H9 (cell line): ENCODE measurements around the gene IMPACT. TPM values are rescaled to one million over a fixed set of nuclear protein-coding genes. Genes with fewer than 3 reads are reported as not detected.

Experiments
- DNase-seq: peaks from one replicate; pipeline ENCODE4 v3.0.0-alpha.2; 2017
- H2AFZ ChIP-seq: one replicate; pipeline ENCODE4 v1.6.1; 2013; ENCODE audit warnings: mild to moderate bottlenecking, low read length, control low read depth, moderate library complexity
- H2AK5ac ChIP-seq: 2 replicates; pipeline ENCODE4 v1.6.1; 2013; ENCODE audit warnings: low read length, control low read depth, mixed read lengths; ENCODE audit not compliant: insufficient read length
- H2BK120ac ChIP-seq: one replicate; pipeline ENCODE4 v1.6.1; 2013; ENCODE audit warnings: low read depth, mild to moderate bottlenecking, low read length, control low read depth, inconsistent platforms; ENCODE audit not compliant: poor library complexity, severe bottlenecking
- H2BK12ac ChIP-seq: 2 replicates; pipeline ENCODE4 v1.6.1; 2013; ENCODE audit warnings: low read length, control low read depth, mixed read lengths, low read depth; ENCODE audit not compliant: insufficient read length
- H2BK15ac ChIP-seq: 2 replicates; pipeline ENCODE4 v1.6.1; 2013; ENCODE audit warnings: low read depth, low read length, control low read depth
- H2BK20ac ChIP-seq: one replicate; pipeline ENCODE4 v1.6.1; 2013; ENCODE audit warnings: low read depth, mild to moderate bottlenecking, low read length, control low read depth, inconsistent platforms; ENCODE audit not compliant: poor library complexity, severe bottlenecking
- H2BK5ac ChIP-seq: 2 replicates; pipeline ENCODE4 v1.6.1; 2013; ENCODE audit warnings: low read length, control low read depth, mixed read lengths; ENCODE audit not compliant: insufficient read length
- H3K14ac ChIP-seq: 2 replicates; pipeline ENCODE4 v1.6.1; 2013; ENCODE audit warnings: low read length, control low read depth; ENCODE audit not compliant: insufficient read depth
- H3K18ac ChIP-seq: 2 replicates; pipeline ENCODE4 v1.6.1; 2013; ENCODE audit warnings: low read depth, mild to moderate bottlenecking, mixed read lengths, low read length, control low read depth; ENCODE audit not compliant: insufficient read length
- H3K23ac ChIP-seq: 2 replicates; pipeline ENCODE4 v1.6.1; 2013; ENCODE audit warnings: low read length, control low read depth, mixed read lengths, low read depth; ENCODE audit not compliant: insufficient read length
- H3K23me2 ChIP-seq: 2 replicates; pipeline ENCODE4 v1.6.1; 2013; ENCODE audit warnings: low read depth, mild to moderate bottlenecking, mixed read lengths, low read length, control low read depth; ENCODE audit not compliant: insufficient read length, poor library complexity, severe bottlenecking
- H3K27ac ChIP-seq: 2 replicates; pipeline ENCODE4 v1.5.1; 2013; ENCODE audit warnings: low read length, control low read depth, mixed read lengths, low read depth; ENCODE audit not compliant: insufficient read length
- H3K27me3 ChIP-seq: 2 replicates; pipeline ENCODE4 v1.6.1; 2013; ENCODE audit warnings: low read length, control low read depth, inconsistent platforms; ENCODE audit not compliant: insufficient read depth
- H3K4ac ChIP-seq: 2 replicates; pipeline ENCODE4 v1.6.1; 2013; ENCODE audit warnings: low read depth, mild to moderate bottlenecking, control low read depth, inconsistent platforms, low read length, moderate library complexity
- H3K4me1 ChIP-seq: 2 replicates; pipeline ENCODE4 v1.6.1; 2013; ENCODE audit warnings: low read length, control low read depth, inconsistent platforms; ENCODE audit not compliant: insufficient read depth
- H3K4me2 ChIP-seq: 2 replicates; pipeline ENCODE4 v1.6.1; 2013; ENCODE audit warnings: low read length, control low read depth, mixed read lengths; ENCODE audit not compliant: insufficient read length, insufficient read depth
- H3K56ac ChIP-seq: 2 replicates; pipeline ENCODE4 v1.6.1; 2013; ENCODE audit warnings: low read depth, mild to moderate bottlenecking, mixed read lengths, low read length, control low read depth; ENCODE audit not compliant: insufficient read length
- H3K79me1 ChIP-seq: 2 replicates; pipeline ENCODE4 v1.6.1; 2013; ENCODE audit warnings: low read depth, mild to moderate bottlenecking, moderate library complexity, low read length, control low read depth, inconsistent platforms; ENCODE audit not compliant: insufficient read depth, poor library complexity, severe bottlenecking
- H3K79me2 ChIP-seq: 2 replicates; pipeline ENCODE4 v1.6.1; 2013; ENCODE audit warnings: low read length, control low read depth, inconsistent platforms; ENCODE audit not compliant: insufficient read depth
- H3K9ac ChIP-seq: 2 replicates; pipeline ENCODE4 v1.6.1; 2013; ENCODE audit warnings: low read length, control low read depth, mixed read lengths; ENCODE audit not compliant: insufficient read length; ENCODE audit errors: extremely low read depth
- H3K9me3 ChIP-seq: one replicate; pipeline ENCODE4 v1.6.1; 2013; ENCODE audit warnings: low read depth, low read length, inconsistent platforms; ENCODE audit not compliant: control insufficient read depth
- H3T11ph ChIP-seq: one replicate; pipeline ENCODE4 v1.6.1; 2013; ENCODE audit warnings: mild to moderate bottlenecking, low read length, control low read depth, inconsistent platforms
- H4K20me1 ChIP-seq: one replicate; pipeline ENCODE4 v1.6.1; 2013; ENCODE audit not compliant: control insufficient read depth, insufficient read length, insufficient read depth
- H4K5ac ChIP-seq: 2 replicates; pipeline ENCODE4 v1.6.1; 2013; ENCODE audit warnings: low read depth, mild to moderate bottlenecking, mixed read lengths, low read length, control low read depth; ENCODE audit not compliant: insufficient read length
- H4K8ac ChIP-seq: replicated peaks from 2 replicates; pipeline ENCODE4 v1.6.1; 2013; ENCODE audit warnings: low read length, control low read depth, mixed read lengths, low read depth; ENCODE audit not compliant: insufficient read length
- H4K91ac ChIP-seq: 2 replicates; pipeline ENCODE4 v1.6.1; 2013; ENCODE audit warnings: low read depth, mild to moderate bottlenecking, moderate library complexity, mixed read lengths, low read length, control low read depth; ENCODE audit not compliant: insufficient read length
- H3K27ac Mint-ChIP-seq, 3 experiments: 2 replicates in 2 of 3; 3 replicates in 1 of 3; pipeline ENCODE4 v1.8.0; 2020 to 2021; ENCODE audit warnings: mixed read lengths in 3 of 3, mild to moderate bottlenecking in 1 of 3, moderate library complexity in 1 of 3
- H3K27me3 Mint-ChIP-seq: 2 replicates; pipeline ENCODE4 v1.8.0; 2021; ENCODE audit warnings: low read depth, mild to moderate bottlenecking, moderate library complexity, mixed read lengths
- H3K36me3 Mint-ChIP-seq, 3 experiments: 2 replicates in 2 of 3; 3 replicates in 1 of 3; pipeline ENCODE4 v1.8.0; 2020 to 2021; ENCODE audit warnings: low read depth in 3 of 3, mixed read lengths in 3 of 3; ENCODE audit not compliant: insufficient read depth in 1 of 3
- H3K4me1 Mint-ChIP-seq, 2 experiments: 2 replicates each; pipeline ENCODE4 v1.8.0; 2020; ENCODE audit warnings: mixed read lengths in 2 of 2
- H3K4me3 Mint-ChIP-seq, 2 experiments: 2 replicates in 1 of 2; 3 replicates in 1 of 2; pipeline ENCODE4 v1.8.0; 2020 to 2021; ENCODE audit warnings: mild to moderate bottlenecking in 2 of 2, mixed read lengths in 2 of 2, moderate library complexity in 1 of 2
- H3K9me3 Mint-ChIP-seq, 2 experiments: 2 replicates in 1 of 2; 3 replicates in 1 of 2; pipeline ENCODE4 v1.8.0; 2020; ENCODE audit warnings: mild to moderate bottlenecking in 2 of 2, mixed read lengths in 2 of 2, moderate library complexity in 1 of 2
- CTCF ChIP-seq: fragments of 200-600 bp; sonication (generic); conservative IDR thresholded peaks from 3 replicates; pipeline ENCODE4 v1.8.0; 2021; ENCODE audit warnings: antibody characterized with exemption, mild to moderate bottlenecking
- WGBS: extraction: QIAGEN DNeasy Blood & Tissue Kit; methylation state at CpG from one replicate; pipeline ENCODE4 v1.1.7; 2013; ENCODE audit warnings: missing lambda C conversion rate, low lambda C conversion rate, mixed read lengths; ENCODE audit not compliant: insufficient read length; ENCODE audit errors: extremely low coverage; 5-methylcytosine and 5-hydroxymethylcytosine counted together
- total RNA-seq: library from RNA; stranded (reverse); gene quantifications from 2 replicates; pipeline ENCODE4 v1.2.1, GENCODE V29; 2021

IMPACT gene
- total RNA-seq, 1 experiment from 2014 or later = 41.9 TPM

DNA sequence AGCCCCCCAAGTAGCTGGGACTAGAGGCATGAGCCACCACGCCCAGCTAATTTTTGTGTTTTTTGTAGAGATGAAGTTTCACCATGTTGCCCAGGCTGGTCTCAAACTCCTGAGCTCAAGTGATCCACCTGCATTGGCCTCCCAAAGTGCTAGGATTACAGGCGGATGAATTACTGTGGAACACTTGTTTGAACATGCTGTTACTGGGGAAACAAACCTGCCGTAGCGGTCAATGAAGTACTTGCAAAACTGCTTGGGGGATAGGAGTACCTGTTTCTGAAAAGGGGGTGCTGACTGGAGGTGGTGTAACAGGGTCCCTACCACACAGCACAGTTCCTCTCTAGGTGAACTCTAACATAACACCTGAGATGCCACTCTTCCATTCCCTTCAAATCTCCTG, 5.9 kb upstream of the IMPACT start:
- no peak overlapping the region for H3K23ac ChIP-seq
- no CpG with 5 or more reads among the region's 4 CpGs for WGBS
- no peaks in the 10 kb centered on the region for H3K27me3 ChIP-seq
- no peak overlapping the region for H4K5ac ChIP-seq
- H3K4me1 Mint-ChIP-seq = peaks cover 1% of the 10 kb centered on the region in 2 experiments
- H2BK20ac ChIP-seq = no peak overlapping the region
- no peak overlapping the region for H2BK12ac ChIP-seq
- H3K4me3 Mint-ChIP-seq = no peak overlapping the region
- H3K79me2 ChIP-seq = no peaks in the 10 kb centered on the region
- no peak overlapping the region for H3K9ac ChIP-seq
- H3K23me2 ChIP-seq = no peaks in the 10 kb centered on the region
- no peak overlapping the region for H3T11ph ChIP-seq
- no peak overlapping the region for H3K4ac ChIP-seq
- no peak overlapping the region for H3K4me2 ChIP-seq
- H3K27ac Mint-ChIP-seq = no peak overlapping the region
- H3K56ac ChIP-seq = no peak overlapping the region
- no peaks in the 10 kb centered on the region for H3K9me3 ChIP-seq
- no peak overlapping the region for H2BK5ac ChIP-seq
- no peak overlapping the region for H2AK5ac ChIP-seq
- H4K8ac ChIP-seq = no peak overlapping the region
- DNase-seq = no peak
- no peaks in the 10 kb centered on the region for H3K9me3 Mint-ChIP-seq
- no peak overlapping the region for H3K18ac ChIP-seq
- no peak overlapping the region for H4K91ac ChIP-seq
- H3K14ac ChIP-seq = no peak overlapping the region
- H2BK15ac ChIP-seq = no peak overlapping the region
- no peak for TF ChIP-seq CTCF
- no peak overlapping the region for H2AFZ ChIP-seq
- peaks cover 4% of the 10 kb centered on the region for H3K27me3 Mint-ChIP-seq
- H3K79me1 ChIP-seq = no peaks in the 10 kb centered on the region
- no peaks in the 10 kb centered on the region for H3K4me1 ChIP-seq
- no peak overlapping the region for H3K27ac ChIP-seq
- no peak overlapping the region for H2BK120ac ChIP-seq
- no peaks in the 10 kb centered on the region for H3K36me3 Mint-ChIP-seq
- no peaks in the 10 kb centered on the region for H4K20me1 ChIP-seq
